Loucy (cell line): ENCODE results near the gene TLE5.

Experiments used
- EZH2phosphoT487 ChIP-seq: fragments of 200-600 bp; IDR thresholded peaks from 2 replicates; pipeline ENCODE4 v1.6.1; 2018; ENCODE audit warnings: antibody characterized with exemption, mild to moderate bottlenecking, moderate library complexity, borderline replicate concordance
- TF ChIP-seq, protein P1 (sequence below): fragments of 200-600 bp; sonication (generic); conservative IDR thresholded peaks from 2 replicates; pipeline ENCODE4 v1.5.1; 2014; ENCODE audit warnings: mild to moderate bottlenecking, antibody characterized with exemption, low read length

DNA sequence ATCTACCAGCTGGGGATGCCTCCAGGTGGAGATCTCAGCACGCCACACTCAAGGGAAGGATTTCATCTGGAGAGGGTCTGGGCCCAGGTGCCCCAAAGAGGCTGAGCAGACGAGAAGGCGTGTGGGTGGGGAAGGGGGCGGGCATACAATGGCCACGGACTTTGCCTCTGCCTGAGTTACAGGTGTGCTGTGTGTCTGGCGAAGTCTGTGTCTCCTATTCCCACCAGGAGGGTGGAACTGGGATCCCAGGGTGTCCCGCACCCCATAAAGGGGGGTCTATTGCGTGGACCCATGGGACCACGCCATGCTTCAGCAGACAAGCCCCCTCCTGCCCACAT is 36.8 kb downstream of the TLE5 start:
- TF ChIP-seq, protein P1, sequence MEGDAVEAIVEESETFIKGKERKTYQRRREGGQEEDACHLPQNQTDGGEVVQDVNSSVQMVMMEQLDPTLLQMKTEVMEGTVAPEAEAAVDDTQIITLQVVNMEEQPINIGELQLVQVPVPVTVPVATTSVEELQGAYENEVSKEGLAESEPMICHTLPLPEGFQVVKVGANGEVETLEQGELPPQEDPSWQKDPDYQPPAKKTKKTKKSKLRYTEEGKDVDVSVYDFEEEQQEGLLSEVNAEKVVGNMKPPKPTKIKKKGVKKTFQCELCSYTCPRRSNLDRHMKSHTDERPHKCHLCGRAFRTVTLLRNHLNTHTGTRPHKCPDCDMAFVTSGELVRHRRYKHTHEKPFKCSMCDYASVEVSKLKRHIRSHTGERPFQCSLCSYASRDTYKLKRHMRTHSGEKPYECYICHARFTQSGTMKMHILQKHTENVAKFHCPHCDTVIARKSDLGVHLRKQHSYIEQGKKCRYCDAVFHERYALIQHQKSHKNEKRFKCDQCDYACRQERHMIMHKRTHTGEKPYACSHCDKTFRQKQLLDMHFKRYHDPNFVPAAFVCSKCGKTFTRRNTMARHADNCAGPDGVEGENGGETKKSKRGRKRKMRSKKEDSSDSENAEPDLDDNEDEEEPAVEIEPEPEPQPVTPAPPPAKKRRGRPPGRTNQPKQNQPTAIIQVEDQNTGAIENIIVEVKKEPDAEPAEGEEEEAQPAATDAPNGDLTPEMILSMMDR: no peak
- no peak for TF ChIP-seq EZH2phosphoT487
